ENCODE measurements around the gene SENP6. TPM values are rescaled to one million over a fixed set of nuclear protein-coding genes. Genes with fewer than 3 reads are reported as not detected.
A peak's percentile ranks its signal among the peaks of the same experiment; 100 is the strongest.

SENP6 gene
- polyA plus RNA-seq, 3 donors = 22.3 to 43.9 (median 31.9) TPM

- TF ChIP-seq, protein P1, sequence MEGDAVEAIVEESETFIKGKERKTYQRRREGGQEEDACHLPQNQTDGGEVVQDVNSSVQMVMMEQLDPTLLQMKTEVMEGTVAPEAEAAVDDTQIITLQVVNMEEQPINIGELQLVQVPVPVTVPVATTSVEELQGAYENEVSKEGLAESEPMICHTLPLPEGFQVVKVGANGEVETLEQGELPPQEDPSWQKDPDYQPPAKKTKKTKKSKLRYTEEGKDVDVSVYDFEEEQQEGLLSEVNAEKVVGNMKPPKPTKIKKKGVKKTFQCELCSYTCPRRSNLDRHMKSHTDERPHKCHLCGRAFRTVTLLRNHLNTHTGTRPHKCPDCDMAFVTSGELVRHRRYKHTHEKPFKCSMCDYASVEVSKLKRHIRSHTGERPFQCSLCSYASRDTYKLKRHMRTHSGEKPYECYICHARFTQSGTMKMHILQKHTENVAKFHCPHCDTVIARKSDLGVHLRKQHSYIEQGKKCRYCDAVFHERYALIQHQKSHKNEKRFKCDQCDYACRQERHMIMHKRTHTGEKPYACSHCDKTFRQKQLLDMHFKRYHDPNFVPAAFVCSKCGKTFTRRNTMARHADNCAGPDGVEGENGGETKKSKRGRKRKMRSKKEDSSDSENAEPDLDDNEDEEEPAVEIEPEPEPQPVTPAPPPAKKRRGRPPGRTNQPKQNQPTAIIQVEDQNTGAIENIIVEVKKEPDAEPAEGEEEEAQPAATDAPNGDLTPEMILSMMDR (IDR thresholded peaks at IDR 0.05) = no peak
- H2AFZ ChIP-seq (ENCODE audit: insufficient read depth, low read depth, low read length, poor library complexity, severe bottlenecking) = no peak overlapping the region
Observed at GRCh38 chr6:75735491-75736186, 134.0 kb downstream of the SENP6 start.

DNA sequence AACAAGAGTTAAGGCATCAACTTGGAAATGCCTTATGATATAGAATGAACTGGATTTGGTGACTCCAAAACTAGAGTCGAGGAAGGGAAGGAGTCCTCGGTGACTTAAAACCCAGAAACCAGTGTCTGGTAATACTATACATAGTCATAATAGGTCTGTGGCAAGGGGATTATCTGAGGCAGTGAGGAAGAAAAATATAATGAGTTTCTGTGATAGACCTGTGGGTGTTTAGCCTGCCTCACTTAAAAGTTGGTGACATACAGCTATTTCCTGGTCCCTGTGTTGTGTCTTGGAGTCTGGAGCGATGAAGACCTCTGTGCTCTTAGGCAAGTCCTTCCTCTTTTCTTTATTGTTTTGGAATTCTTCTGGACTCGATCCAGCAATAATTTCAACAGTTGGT lies 142.3 kb downstream of the SENP6 start:
- Histone ChIP-seq H3K4me2 (replicated peaks; ENCODE audit: extremely low read depth, low read length, poor library complexity, severe bottlenecking) (no peak overlapping the region), H3K9me3 (replicated peaks in 1 of 2; ENCODE audit: control insufficient read depth in 1 of 2, insufficient read depth in 1 of 2, low read length in 2 of 2) (no peaks in the 10 kb centered on the region), H3K27me3 (ENCODE audit: control insufficient read depth in 2 of 2, insufficient read depth in 2 of 2, low read length in 2 of 2) (peaks cover 64 to 89% of the 10 kb centered on the region in 2 donors), H3K4me3 (replicated peaks in 1 of 3; ENCODE audit: low read depth in 2 of 3, low read length in 3 of 3) (no peak overlapping the region), H3K36me3 (replicated peaks in 1 of 2; ENCODE audit: control insufficient read depth in 1 of 2, insufficient read depth in 2 of 2, low read length in 2 of 2) (no peaks in the 10 kb centered on the region), H4K20me1 (ENCODE audit: insufficient read depth, low read length) (no peaks in the 10 kb centered on the region), H2AFZ (ENCODE audit: insufficient read depth, low read depth, low read length, poor library complexity, severe bottlenecking) (no peak overlapping the region), H3K27ac (ENCODE audit: low read depth in 1 of 2, low read length in 2 of 2) (no peak overlapping the region), H3K4me1 (ENCODE audit: control insufficient read depth in 1 of 2, insufficient read depth in 2 of 2, low read length in 2 of 2) (peaks cover 13 to 17% of the 10 kb centered on the region in 2 donors), H3K9ac (ENCODE audit: insufficient read depth, low read length, poor library complexity, severe bottlenecking) (no peak overlapping the region), H3K79me2 (ENCODE audit: insufficient read depth, low read length) (no peaks in the 10 kb centered on the region)
- no peak for DNase-seq
- H3K36me3 Mint-ChIP-seq = peaks cover 0 to 2% of the 10 kb centered on the region in 2 donors
- H3K27ac Mint-ChIP-seq = no peak overlapping the region
- WGBS (ENCODE audit: insufficient coverage) = no CpG with 5 or more reads among the region's 4 CpGs
- intact Hi-C loops (cut with micrococcal nuclease) = no loop called here
- H3K9me3 Mint-ChIP-seq = peaks cover 0 to 10% (median 2%) of the 10 kb centered on the region in 7 donors
- TF ChIP-seq, protein P1 (IDR thresholded peaks at IDR 0.05) = no peak
- peaks cover 14% of the 10 kb centered on the region for H3K4me1 Mint-ChIP-seq
- peak overlapping the region in 1 of 2 donors; percentile 78 for H3K4me3 Mint-ChIP-seq
- peaks cover 84 to 94% (median 90%) of the 10 kb centered on the region in 3 donors for H3K27me3 Mint-ChIP-seq (ENCODE audit: low read depth in 3 of 3)

More at GRCh38 chr6:75735491-75736186, 134.0 kb downstream of the SENP6 start:
- Histone ChIP-seq H3K9me3 (replicated peaks in 1 of 2; ENCODE audit: control insufficient read depth in 1 of 2, insufficient read depth in 1 of 2, low read length in 2 of 2) (no peaks in the 10 kb centered on the region), H3K79me2 (ENCODE audit: insufficient read depth, low read length) (no peaks in the 10 kb centered on the region), H3K36me3 (replicated peaks in 1 of 2; ENCODE audit: control insufficient read depth in 1 of 2, insufficient read depth in 2 of 2, low read length in 2 of 2) (no peaks in the 10 kb centered on the region), H4K20me1 (ENCODE audit: insufficient read depth, low read length) (no peaks in the 10 kb centered on the region), H3K4me2 (replicated peaks; ENCODE audit: extremely low read depth, low read length, poor library complexity, severe bottlenecking) (no peak overlapping the region), H3K9ac (ENCODE audit: insufficient read depth, low read length, poor library complexity, severe bottlenecking) (no peak overlapping the region), H3K4me3 (replicated peaks in 1 of 3; ENCODE audit: low read depth in 2 of 3, low read length in 3 of 3) (no peak overlapping the region), H3K4me1 (ENCODE audit: control insufficient read depth in 1 of 2, insufficient read depth in 2 of 2, low read length in 2 of 2) (peaks cover 6 to 11% of the 10 kb centered on the region in 2 donors), H3K27me3 (ENCODE audit: control insufficient read depth in 2 of 2, insufficient read depth in 2 of 2, low read length in 2 of 2) (peaks cover 13 to 34% of the 10 kb centered on the region in 2 donors), H3K27ac (ENCODE audit: low read depth in 1 of 2, low read length in 2 of 2) (no peak overlapping the region)
- Mint-ChIP-seq H3K4me1 (peaks cover 5% of the 10 kb centered on the region), H3K36me3 (no peaks in the 10 kb centered on the region), H3K27me3 (ENCODE audit: low read depth in 3 of 3) (peaks cover 33 to 53% (median 42%) of the 10 kb centered on the region in 3 donors), H3K4me3 (no peak overlapping the region), H3K9me3 (peaks cover 0 to 8% (median 2%) of the 10 kb centered on the region in 7 donors), H3K27ac (peak overlapping the region in 1 of 7 donors; percentile 20)
- intact Hi-C loops (cut with micrococcal nuclease) = no loop called here
- DNase-seq = peak in 2 of 3 donors; percentile 14 to 17
- WGBS (ENCODE audit: insufficient coverage) = no CpG with 5 or more reads among the region's 1 CpG

Data from CD14-positive monocyte (primary cell).